Measurements from ENCODE around the gene FLYWCH1. TPM values are rescaled to one million over a fixed set of nuclear protein-coding genes. Genes with fewer than 3 reads are reported as not detected.

Gene FLYWCH1
- total and polyA plus RNA-seq, 9 of the 15 experiments (the other 6 are each of a cell fraction or from before 2014, with no cell fraction given): 0.18 to 33.6 (median 11.3) TPM

DNA sequence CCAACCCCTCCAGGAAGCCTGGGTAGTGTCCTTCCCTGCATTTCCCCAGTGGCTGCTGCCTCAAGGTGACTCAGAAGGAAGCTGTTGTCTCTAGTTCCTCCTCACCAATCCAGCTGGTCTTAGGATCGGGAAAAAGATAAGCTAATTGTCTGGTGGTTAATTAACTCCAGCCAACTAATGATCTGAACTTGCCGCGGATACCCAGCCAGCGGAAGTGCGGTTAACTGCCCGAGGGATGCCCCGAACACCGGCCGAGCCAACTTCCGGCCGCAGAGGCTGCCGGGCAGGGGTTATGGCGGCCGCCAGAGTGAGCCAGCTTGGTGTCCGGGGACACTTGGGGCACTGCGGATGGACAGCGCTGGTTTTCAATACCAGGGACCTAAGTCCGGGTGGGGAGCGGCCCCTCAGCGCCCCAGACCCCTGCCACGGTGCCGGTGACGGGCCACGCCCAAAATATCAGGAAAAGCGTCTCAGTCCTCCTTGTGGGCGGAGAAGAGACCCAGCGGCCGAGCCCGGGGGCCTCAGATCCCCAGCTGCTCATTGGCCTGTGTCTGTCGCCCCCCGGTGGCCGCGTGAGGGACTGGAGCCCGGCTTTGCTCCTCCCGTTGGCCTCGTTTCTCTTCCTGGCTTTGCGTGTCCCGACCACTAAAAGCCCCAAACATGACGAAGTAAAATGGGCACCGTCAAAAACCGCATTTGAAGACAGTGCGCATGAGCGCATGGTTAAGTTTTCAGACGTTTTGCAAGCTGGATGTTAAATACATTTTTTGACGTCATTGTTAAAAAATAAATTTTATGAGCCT lies 43.5 kb upstream of the FLYWCH1 start (continued):
- TF ChIP-seq, protein P1, sequence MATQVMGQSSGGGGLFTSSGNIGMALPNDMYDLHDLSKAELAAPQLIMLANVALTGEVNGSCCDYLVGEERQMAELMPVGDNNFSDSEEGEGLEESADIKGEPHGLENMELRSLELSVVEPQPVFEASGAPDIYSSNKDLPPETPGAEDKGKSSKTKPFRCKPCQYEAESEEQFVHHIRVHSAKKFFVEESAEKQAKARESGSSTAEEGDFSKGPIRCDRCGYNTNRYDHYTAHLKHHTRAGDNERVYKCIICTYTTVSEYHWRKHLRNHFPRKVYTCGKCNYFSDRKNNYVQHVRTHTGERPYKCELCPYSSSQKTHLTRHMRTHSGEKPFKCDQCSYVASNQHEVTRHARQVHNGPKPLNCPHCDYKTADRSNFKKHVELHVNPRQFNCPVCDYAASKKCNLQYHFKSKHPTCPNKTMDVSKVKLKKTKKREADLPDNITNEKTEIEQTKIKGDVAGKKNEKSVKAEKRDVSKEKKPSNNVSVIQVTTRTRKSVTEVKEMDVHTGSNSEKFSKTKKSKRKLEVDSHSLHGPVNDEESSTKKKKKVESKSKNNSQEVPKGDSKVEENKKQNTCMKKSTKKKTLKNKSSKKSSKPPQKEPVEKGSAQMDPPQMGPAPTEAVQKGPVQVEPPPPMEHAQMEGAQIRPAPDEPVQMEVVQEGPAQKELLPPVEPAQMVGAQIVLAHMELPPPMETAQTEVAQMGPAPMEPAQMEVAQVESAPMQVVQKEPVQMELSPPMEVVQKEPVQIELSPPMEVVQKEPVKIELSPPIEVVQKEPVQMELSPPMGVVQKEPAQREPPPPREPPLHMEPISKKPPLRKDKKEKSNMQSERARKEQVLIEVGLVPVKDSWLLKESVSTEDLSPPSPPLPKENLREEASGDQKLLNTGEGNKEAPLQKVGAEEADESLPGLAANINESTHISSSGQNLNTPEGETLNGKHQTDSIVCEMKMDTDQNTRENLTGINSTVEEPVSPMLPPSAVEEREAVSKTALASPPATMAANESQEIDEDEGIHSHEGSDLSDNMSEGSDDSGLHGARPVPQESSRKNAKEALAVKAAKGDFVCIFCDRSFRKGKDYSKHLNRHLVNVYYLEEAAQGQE (IDR thresholded peaks at IDR 0.05; ENCODE audit: borderline replicate concordance): peak; percentile 95
- TF ChIP-seq, protein P1 (CRISPR knock-in tag; IDR thresholded peaks at IDR 0.05; ENCODE audit: low read depth): peak; percentile 85
- TF ChIP-seq ZNF212 (CRISPR knock-in tag; IDR thresholded peaks at IDR 0.05) (no peak), BRCA1 (IDR thresholded peaks at IDR 0.05) (no peak), BRCA1 (CRISPR knock-in tag; IDR thresholded peaks at IDR 0.05) (no peak), SNRNP70 (optimal IDR thresholded peaks at IDR 0.05; ENCODE audit: low read depth, low read length) (no peak), ZNF436 (CRISPR knock-in tag; IDR thresholded peaks at IDR 0.05) (no peak), ZNF24 (IDR thresholded peaks at IDR 0.05) (0 out of 2 replicates have a peak, but pooled peaks have one; percentile 44), ZNF57 (CRISPR knock-in tag; IDR thresholded peaks at IDR 0.05) (no peak), SMARCA5 (IDR thresholded peaks at IDR 0.05) (no peak), SMARCB1 (IDR thresholded peaks at IDR 0.05; ENCODE audit: insufficient read length, low read depth) (no peak), ZNF766 (CRISPR knock-in tag; conservative IDR thresholded peaks at IDR 0.05) (peak; percentile 84), PTTG1 (tag; IDR thresholded peaks at IDR 0.05; ENCODE audit: low read depth) (0 out of 2 replicates have a peak, but pooled peaks have one; percentile 19), ZNF12 (CRISPR knock-in tag; IDR thresholded peaks at IDR 0.05) (no peak)
- TF ChIP-seq, protein P2, sequence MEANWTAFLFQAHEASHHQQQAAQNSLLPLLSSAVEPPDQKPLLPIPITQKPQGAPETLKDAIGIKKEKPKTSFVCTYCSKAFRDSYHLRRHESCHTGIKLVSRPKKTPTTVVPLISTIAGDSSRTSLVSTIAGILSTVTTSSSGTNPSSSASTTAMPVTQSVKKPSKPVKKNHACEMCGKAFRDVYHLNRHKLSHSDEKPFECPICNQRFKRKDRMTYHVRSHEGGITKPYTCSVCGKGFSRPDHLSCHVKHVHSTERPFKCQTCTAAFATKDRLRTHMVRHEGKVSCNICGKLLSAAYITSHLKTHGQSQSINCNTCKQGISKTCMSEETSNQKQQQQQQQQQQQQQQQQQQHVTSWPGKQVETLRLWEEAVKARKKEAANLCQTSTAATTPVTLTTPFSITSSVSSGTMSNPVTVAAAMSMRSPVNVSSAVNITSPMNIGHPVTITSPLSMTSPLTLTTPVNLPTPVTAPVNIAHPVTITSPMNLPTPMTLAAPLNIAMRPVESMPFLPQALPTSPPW (CRISPR knock-in tag; IDR thresholded peaks at IDR 0.05): peak; percentile 79
- TF ChIP-seq, protein P3, sequence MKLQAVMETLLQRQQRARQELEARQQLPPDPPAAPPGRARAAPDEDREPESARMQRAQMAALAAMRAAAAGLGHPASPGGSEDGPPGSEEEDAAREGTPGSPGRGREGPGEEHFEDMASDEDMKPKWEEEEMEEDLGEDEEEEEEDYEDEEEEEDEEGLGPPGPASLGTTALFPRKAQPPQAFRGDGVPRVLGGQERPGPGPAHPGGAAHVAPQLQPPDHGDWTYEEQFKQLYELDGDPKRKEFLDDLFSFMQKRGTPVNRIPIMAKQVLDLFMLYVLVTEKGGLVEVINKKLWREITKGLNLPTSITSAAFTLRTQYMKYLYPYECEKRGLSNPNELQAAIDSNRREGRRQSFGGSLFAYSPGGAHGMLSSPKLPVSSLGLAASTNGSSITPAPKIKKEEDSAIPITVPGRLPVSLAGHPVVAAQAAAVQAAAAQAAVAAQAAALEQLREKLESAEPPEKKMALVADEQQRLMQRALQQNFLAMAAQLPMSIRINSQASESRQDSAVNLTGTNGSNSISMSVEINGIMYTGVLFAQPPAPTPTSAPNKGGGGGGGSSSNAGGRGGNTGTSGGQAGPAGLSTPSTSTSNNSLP (IDR thresholded peaks at IDR 0.05; ENCODE audit: borderline replicate concordance, low read depth, low read length): no peak

Measured in K562 (cell line).